ENCODE results near the gene PLEKHA8.

DNA sequence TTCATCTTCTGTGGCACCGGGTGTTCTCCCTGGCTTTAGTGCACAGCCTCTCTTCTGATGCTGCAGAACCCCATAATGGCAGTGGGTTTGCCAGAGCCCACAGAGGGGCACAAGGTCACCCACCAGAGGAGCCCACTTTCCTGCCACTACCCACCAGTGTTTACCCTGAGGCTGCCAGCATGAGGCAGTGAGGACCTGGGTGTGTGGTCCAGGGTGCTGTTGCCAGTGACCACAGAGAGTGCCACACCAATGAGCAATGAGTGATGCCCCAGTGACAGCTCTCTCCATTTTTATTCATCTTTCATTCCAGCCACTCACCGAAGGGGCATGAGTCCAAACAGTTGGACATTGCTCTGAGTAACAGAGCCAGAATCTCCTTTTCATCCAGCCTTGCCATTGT lies 141.4 kb downstream of the PLEKHA8 start:
- TF ChIP-seq, protein P1, sequence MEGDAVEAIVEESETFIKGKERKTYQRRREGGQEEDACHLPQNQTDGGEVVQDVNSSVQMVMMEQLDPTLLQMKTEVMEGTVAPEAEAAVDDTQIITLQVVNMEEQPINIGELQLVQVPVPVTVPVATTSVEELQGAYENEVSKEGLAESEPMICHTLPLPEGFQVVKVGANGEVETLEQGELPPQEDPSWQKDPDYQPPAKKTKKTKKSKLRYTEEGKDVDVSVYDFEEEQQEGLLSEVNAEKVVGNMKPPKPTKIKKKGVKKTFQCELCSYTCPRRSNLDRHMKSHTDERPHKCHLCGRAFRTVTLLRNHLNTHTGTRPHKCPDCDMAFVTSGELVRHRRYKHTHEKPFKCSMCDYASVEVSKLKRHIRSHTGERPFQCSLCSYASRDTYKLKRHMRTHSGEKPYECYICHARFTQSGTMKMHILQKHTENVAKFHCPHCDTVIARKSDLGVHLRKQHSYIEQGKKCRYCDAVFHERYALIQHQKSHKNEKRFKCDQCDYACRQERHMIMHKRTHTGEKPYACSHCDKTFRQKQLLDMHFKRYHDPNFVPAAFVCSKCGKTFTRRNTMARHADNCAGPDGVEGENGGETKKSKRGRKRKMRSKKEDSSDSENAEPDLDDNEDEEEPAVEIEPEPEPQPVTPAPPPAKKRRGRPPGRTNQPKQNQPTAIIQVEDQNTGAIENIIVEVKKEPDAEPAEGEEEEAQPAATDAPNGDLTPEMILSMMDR (IDR thresholded peaks at IDR 0.05; ENCODE audit: low read depth, low read length, poor library complexity, severe bottlenecking) = no peak
- TF ChIP-seq EZH2phosphoT487 (IDR thresholded peaks at IDR 0.05; ENCODE audit: borderline replicate concordance, low read length) = no peak

Data from DOHH2 (cell line).